Measurements from ENCODE around the gene CDH4.

Gene CDH4

GRCh38 chr20:61646986-61647385 lies 394.9 kb downstream of the CDH4 start:
- Histone ChIP-seq H2BK120ac (ENCODE audit: insufficient read depth, low read length, poor library complexity) (no peak overlapping the region), H2AK5ac (ENCODE audit: low read length) (no peak overlapping the region), H3K36me3 (ENCODE audit: control insufficient read depth in 1 of 2, insufficient read depth in 2 of 2, low read length in 2 of 2) (no peaks in the 10 kb centered on the region), H3K23ac (ENCODE audit: low read length) (no peak overlapping the region), H4K91ac (ENCODE audit: low read depth, low read length) (no peak overlapping the region), H3K4me2 (ENCODE audit: low read length) (no peak overlapping the region), H3K4me3 (ENCODE audit: low read depth, low read length) (no peak overlapping the region), H3K79me2 (ENCODE audit: control insufficient read depth, insufficient read depth, low read length, poor library complexity) (no peaks in the 10 kb centered on the region), H3K27ac (ENCODE audit: low read depth, low read length) (no peak overlapping the region), H4K12ac (ENCODE audit: low read depth, low read length) (no peak overlapping the region), H3K79me1 (ENCODE audit: low read length) (no peaks in the 10 kb centered on the region), H4K8ac (ENCODE audit: low read depth, low read length) (no peak overlapping the region), H3K4ac (ENCODE audit: low read depth, low read length) (no peak overlapping the region), H2BK5ac (ENCODE audit: low read depth, low read length, poor library complexity) (no peak overlapping the region), H3K9me3 (ENCODE audit: insufficient read depth, low read depth, low read length) (peaks cover 8% of the 10 kb centered on the region), H3K9ac (ENCODE audit: low read length) (peak overlapping the region; percentile 33), H2BK12ac (ENCODE audit: low read length) (no peak overlapping the region), H3K18ac (ENCODE audit: low read length) (no peak overlapping the region), H2AFZ (ENCODE audit: insufficient read depth, low read length, poor library complexity) (no peak overlapping the region), H3K27me3 (ENCODE audit: insufficient read depth, low read length) (no peaks in the 10 kb centered on the region), H3K14ac (ENCODE audit: low read length) (no peak overlapping the region), H3K4me1 (ENCODE audit: control insufficient read depth in 1 of 2, insufficient read depth in 2 of 2, low read length in 2 of 2) (no peaks in the 10 kb centered on the region)
- DNase-seq: no peak
- no CpG with 5 or more reads among the region's 8 CpGs for WGBS (ENCODE audit: extremely low coverage, insufficient coverage, insufficient read length)

- H3K27me3 ChIP-seq (ENCODE audit: insufficient read depth, low read length): no peaks in the 10 kb centered on the region
- H3K4me2 ChIP-seq (ENCODE audit: low read length): no peak overlapping the region
- H2AK5ac ChIP-seq (ENCODE audit: low read length): no peak overlapping the region
- H2AFZ ChIP-seq (ENCODE audit: insufficient read depth, low read length, poor library complexity): no peak overlapping the region
- no peak overlapping the region for H3K14ac ChIP-seq (ENCODE audit: low read length)
- H3K27ac ChIP-seq (ENCODE audit: low read depth, low read length): no peak overlapping the region
- H4K8ac ChIP-seq (ENCODE audit: low read depth, low read length): no peak overlapping the region
- H3K4ac ChIP-seq (ENCODE audit: low read depth, low read length): no peak overlapping the region
- no peaks in the 10 kb centered on the region for H3K4me1 ChIP-seq (ENCODE audit: control insufficient read depth in 1 of 2, insufficient read depth in 2 of 2, low read length in 2 of 2)
- H3K18ac ChIP-seq (ENCODE audit: low read length): no peak overlapping the region
- H2BK5ac ChIP-seq (ENCODE audit: low read depth, low read length, poor library complexity): no peak overlapping the region
- no peak overlapping the region for H3K9ac ChIP-seq (ENCODE audit: low read length)
- WGBS (ENCODE audit: extremely low coverage, insufficient coverage, insufficient read length): no CpG with 5 or more reads among the region's 8 CpGs
- no peaks in the 10 kb centered on the region for H3K36me3 ChIP-seq (ENCODE audit: control insufficient read depth in 1 of 2, insufficient read depth in 2 of 2, low read length in 2 of 2)
- no peaks in the 10 kb centered on the region for H3K79me1 ChIP-seq (ENCODE audit: low read length)
- no peak overlapping the region for H3K4me3 ChIP-seq (ENCODE audit: low read depth, low read length)
- H4K91ac ChIP-seq (ENCODE audit: low read depth, low read length): no peak overlapping the region
- H2BK12ac ChIP-seq (ENCODE audit: low read length): no peak overlapping the region
- DNase-seq: no peak
- no peak overlapping the region for H4K12ac ChIP-seq (ENCODE audit: low read depth, low read length)
- H3K23ac ChIP-seq (ENCODE audit: low read length): no peak overlapping the region
- no peaks in the 10 kb centered on the region for H3K79me2 ChIP-seq (ENCODE audit: control insufficient read depth, insufficient read depth, low read length, poor library complexity)
- H2BK120ac ChIP-seq (ENCODE audit: insufficient read depth, low read length, poor library complexity): no peak overlapping the region
- peaks cover 6% of the 10 kb centered on the region for H3K9me3 ChIP-seq (ENCODE audit: insufficient read depth, low read depth, low read length)
These were observed 395.6 kb downstream of the CDH4 start for GRCh38 chr20:61647702-61648101.

- Histone ChIP-seq H3K9me3 (ENCODE audit: insufficient read depth, low read depth, low read length) (no peaks in the 10 kb centered on the region), H3K18ac (ENCODE audit: low read length) (no peak overlapping the region), H4K8ac (ENCODE audit: low read depth, low read length) (no peak overlapping the region), H3K4me2 (ENCODE audit: low read length) (no peak overlapping the region), H3K4ac (ENCODE audit: low read depth, low read length) (no peak overlapping the region), H3K23ac (ENCODE audit: low read length) (no peak overlapping the region), H3K79me2 (ENCODE audit: control insufficient read depth, insufficient read depth, low read length, poor library complexity) (no peaks in the 10 kb centered on the region), H3K9ac (ENCODE audit: low read length) (no peak overlapping the region), H3K14ac (ENCODE audit: low read length) (no peak overlapping the region), H2BK12ac (ENCODE audit: low read length) (no peak overlapping the region), H3K4me1 (ENCODE audit: control insufficient read depth in 1 of 2, insufficient read depth in 2 of 2, low read length in 2 of 2) (no peaks in the 10 kb centered on the region), H2AFZ (ENCODE audit: insufficient read depth, low read length, poor library complexity) (no peak overlapping the region), H4K91ac (ENCODE audit: low read depth, low read length) (no peak overlapping the region), H4K12ac (ENCODE audit: low read depth, low read length) (no peak overlapping the region), H3K4me3 (ENCODE audit: low read depth, low read length) (no peak overlapping the region), H3K36me3 (ENCODE audit: control insufficient read depth in 1 of 2, insufficient read depth in 2 of 2, low read length in 2 of 2) (no peaks in the 10 kb centered on the region), H2BK5ac (ENCODE audit: low read depth, low read length, poor library complexity) (no peak overlapping the region), H3K27me3 (ENCODE audit: insufficient read depth, low read length) (no peaks in the 10 kb centered on the region), H2BK120ac (ENCODE audit: insufficient read depth, low read length, poor library complexity) (no peak overlapping the region), H2AK5ac (ENCODE audit: low read length) (no peak overlapping the region), H3K27ac (ENCODE audit: low read depth, low read length) (no peak overlapping the region), H3K79me1 (ENCODE audit: low read length) (no peaks in the 10 kb centered on the region)
- WGBS (ENCODE audit: extremely low coverage, insufficient coverage, insufficient read length): no CpG with 5 or more reads among the region's 25 CpGs
- no peak for DNase-seq
These were observed 397.2 kb downstream of the CDH4 start for GRCh38 chr20:61649105-61649859.

GRCh38 chr20:61649860-61650162 lies 397.8 kb downstream of the CDH4 start:
- no peak for DNase-seq
- H2AFZ ChIP-seq (ENCODE audit: insufficient read depth, low read length, poor library complexity): no peak overlapping the region
- H3K9ac ChIP-seq (ENCODE audit: low read length): no peak overlapping the region
- no peak overlapping the region for H3K14ac ChIP-seq (ENCODE audit: low read length)
- no peak overlapping the region for H3K18ac ChIP-seq (ENCODE audit: low read length)
- H3K4me2 ChIP-seq (ENCODE audit: low read length): no peak overlapping the region
- no peak overlapping the region for H2BK12ac ChIP-seq (ENCODE audit: low read length)
- no peaks in the 10 kb centered on the region for H3K79me1 ChIP-seq (ENCODE audit: low read length)
- no peak overlapping the region for H3K27ac ChIP-seq (ENCODE audit: low read depth, low read length)
- H3K36me3 ChIP-seq (ENCODE audit: control insufficient read depth in 1 of 2, insufficient read depth in 2 of 2, low read length in 2 of 2): no peaks in the 10 kb centered on the region
- H2AK5ac ChIP-seq (ENCODE audit: low read length): no peak overlapping the region
- H4K8ac ChIP-seq (ENCODE audit: low read depth, low read length): no peak overlapping the region
- no peak overlapping the region for H2BK120ac ChIP-seq (ENCODE audit: insufficient read depth, low read length, poor library complexity)
- no peaks in the 10 kb centered on the region for H3K79me2 ChIP-seq (ENCODE audit: control insufficient read depth, insufficient read depth, low read length, poor library complexity)
- no peaks in the 10 kb centered on the region for H3K27me3 ChIP-seq (ENCODE audit: insufficient read depth, low read length)
- no peaks in the 10 kb centered on the region for H3K4me1 ChIP-seq (ENCODE audit: control insufficient read depth in 1 of 2, insufficient read depth in 2 of 2, low read length in 2 of 2)
- no peak overlapping the region for H4K91ac ChIP-seq (ENCODE audit: low read depth, low read length)
- no peak overlapping the region for H2BK5ac ChIP-seq (ENCODE audit: low read depth, low read length, poor library complexity)
- peaks cover 3% of the 10 kb centered on the region for H3K9me3 ChIP-seq (ENCODE audit: insufficient read depth, low read depth, low read length)
- H3K4me3 ChIP-seq (ENCODE audit: low read depth, low read length): no peak overlapping the region
- no peak overlapping the region for H4K12ac ChIP-seq (ENCODE audit: low read depth, low read length)
- no peak overlapping the region for H3K23ac ChIP-seq (ENCODE audit: low read length)
- WGBS (ENCODE audit: extremely low coverage, insufficient coverage, insufficient read length): no CpG with 5 or more reads among the region's 8 CpGs
- no peak overlapping the region for H3K4ac ChIP-seq (ENCODE audit: low read depth, low read length)
